ENCODE data around the gene HSD3B2. TPM values are rescaled to one million over a fixed set of nuclear protein-coding genes. Genes with fewer than 3 reads are reported as not detected.

The HSD3B2 gene
- total RNA-seq, 4 donors from 2014 or later, result not detected

DNA sequence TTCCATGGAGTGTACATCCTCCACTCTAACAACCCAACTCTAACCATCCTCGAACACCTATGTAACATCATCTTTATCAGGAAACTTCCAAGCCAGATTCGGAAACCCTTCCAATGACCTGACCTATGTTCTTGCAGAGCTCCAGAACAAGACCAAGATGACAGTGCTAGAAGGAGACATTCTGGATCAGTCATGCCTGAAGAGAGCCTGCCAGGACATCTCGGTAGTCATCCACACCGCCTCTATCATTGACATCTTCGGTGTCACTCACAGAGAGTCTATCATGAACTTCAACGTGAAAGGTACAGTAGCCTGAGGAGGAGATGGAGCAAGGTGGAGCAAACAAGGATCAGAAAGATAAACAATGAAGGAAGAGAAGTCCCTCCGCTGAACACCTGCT, 56.0 kb downstream of the HSD3B2 start:
- no peak for DNase-seq (ENCODE audit: low spot score in 2 of 2)
- no peak for TF ChIP-seq POLR2A (IDR thresholded peaks at IDR 0.05)
- TF ChIP-seq, protein P1, sequence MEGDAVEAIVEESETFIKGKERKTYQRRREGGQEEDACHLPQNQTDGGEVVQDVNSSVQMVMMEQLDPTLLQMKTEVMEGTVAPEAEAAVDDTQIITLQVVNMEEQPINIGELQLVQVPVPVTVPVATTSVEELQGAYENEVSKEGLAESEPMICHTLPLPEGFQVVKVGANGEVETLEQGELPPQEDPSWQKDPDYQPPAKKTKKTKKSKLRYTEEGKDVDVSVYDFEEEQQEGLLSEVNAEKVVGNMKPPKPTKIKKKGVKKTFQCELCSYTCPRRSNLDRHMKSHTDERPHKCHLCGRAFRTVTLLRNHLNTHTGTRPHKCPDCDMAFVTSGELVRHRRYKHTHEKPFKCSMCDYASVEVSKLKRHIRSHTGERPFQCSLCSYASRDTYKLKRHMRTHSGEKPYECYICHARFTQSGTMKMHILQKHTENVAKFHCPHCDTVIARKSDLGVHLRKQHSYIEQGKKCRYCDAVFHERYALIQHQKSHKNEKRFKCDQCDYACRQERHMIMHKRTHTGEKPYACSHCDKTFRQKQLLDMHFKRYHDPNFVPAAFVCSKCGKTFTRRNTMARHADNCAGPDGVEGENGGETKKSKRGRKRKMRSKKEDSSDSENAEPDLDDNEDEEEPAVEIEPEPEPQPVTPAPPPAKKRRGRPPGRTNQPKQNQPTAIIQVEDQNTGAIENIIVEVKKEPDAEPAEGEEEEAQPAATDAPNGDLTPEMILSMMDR (IDR thresholded peaks at IDR 0.05), result no peak
- 73 to 86% methylated on average over 7 of the region's 7 CpGs for WGBS, 2 donors

DNA sequence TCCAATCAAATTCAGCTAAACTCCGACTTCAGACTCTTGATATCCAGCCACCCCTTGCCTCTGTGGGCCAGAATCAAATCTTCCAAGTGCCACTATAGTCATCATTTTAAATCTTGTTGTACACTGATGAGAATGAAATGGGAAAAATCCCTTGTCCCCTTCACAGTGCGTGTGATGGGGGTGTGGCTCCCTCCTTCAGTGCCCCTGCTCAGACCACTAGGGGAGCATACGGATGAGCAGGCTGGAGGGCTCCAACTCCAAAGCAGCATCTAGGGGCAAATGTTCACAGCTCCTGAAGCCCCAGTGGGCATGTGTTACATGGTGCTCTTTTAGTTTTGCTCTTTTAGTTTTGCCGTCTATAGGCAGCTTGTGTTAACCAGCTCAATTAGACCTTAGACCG, 56.6 kb downstream of the HSD3B2 start:
- intact Hi-C loops (cut with DNase I; ENCODE audit: low total_unique reads), result no loop called here
- H3K4me3 ChIP-seq (ENCODE audit: low read depth, poor library complexity, severe bottlenecking), result no peak overlapping the region
- 74 to 75% methylated on average over 5 of the region's 5 CpGs for WGBS, 2 donors
- TF ChIP-seq, protein P1 (IDR thresholded peaks at IDR 0.05), result no peak
- TF ChIP-seq POLR2A (IDR thresholded peaks at IDR 0.05), result no peak
- DNase-seq (ENCODE audit: low spot score in 2 of 2), result no peak

More for the DNA sequence above, 56.0 kb downstream of the HSD3B2 start:
- intact Hi-C loops (cut with DNase I; ENCODE audit: low total_unique reads), result no loop called here
- no peak overlapping the region for H3K4me3 ChIP-seq (ENCODE audit: low read depth, poor library complexity, severe bottlenecking)

DNA sequence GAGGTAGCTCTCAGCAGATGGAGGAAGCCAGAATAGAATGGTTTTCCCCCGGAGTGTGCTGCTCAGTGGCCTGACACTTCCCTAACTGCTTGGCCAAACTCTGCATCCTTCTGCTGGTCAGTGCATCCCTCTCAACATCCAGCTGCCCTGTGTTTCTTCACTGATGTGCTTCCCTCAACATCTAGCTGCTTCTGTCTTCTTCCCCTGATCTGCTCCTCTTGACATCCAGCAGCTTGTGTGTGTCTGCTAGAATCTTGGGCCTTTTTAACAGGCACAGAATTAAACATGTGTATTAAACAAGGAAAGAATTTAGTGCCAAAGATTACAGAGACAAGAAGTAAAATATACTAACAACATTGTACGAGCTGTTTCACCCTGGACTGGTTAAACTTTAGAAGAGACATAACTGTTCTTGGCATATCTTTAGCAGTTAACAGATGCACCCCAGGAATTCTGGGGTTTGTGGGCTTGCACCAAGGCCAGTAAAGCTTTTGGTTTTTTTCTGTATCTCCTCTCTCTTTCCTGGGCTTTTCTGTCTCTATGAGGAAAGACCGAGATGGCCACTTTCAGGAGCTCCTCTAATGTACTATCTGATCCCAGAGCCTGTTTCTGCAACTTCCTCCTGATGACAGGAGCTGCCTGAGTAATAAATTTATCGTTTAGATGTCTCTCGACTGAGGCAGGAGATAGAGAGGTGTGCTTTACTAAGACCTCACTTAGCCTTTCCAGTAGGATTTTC, 57.3 kb downstream of the HSD3B2 start:
- WGBS, 2 donors, result 62 to 64% methylated on average over 5 of the region's 5 CpGs
- DNase-seq (ENCODE audit: low spot score in 2 of 2), result no peak
- H3K4me3 ChIP-seq (ENCODE audit: low read depth, poor library complexity, severe bottlenecking), result no peak overlapping the region
- intact Hi-C loops (cut with DNase I; ENCODE audit: low total_unique reads), result no loop called here
- TF ChIP-seq, protein P1 (IDR thresholded peaks at IDR 0.05), result no peak
- no peak for TF ChIP-seq POLR2A (IDR thresholded peaks at IDR 0.05)

Other genes with a start within 250 kb of the HSD3B2 start
- gene HAO2, start 46.4 kb upstream of the HSD3B2 start, total RNA-seq, result 1 to 10 TPM in 3 of 4 donors, under 1 TPM in 1; 0.30 to 7.0 (median 2.7) TPM
- 10 to 100 TPM in 1 of 4 donors, 1 to 10 TPM in 2, under 1 TPM in 1; 0.30 to 10.3 (median 1.6) TPM for gene HSD3B1, start 92.1 kb downstream of the HSD3B2 start, total RNA-seq
- gene ZNF697, start 233.1 kb downstream of the HSD3B2 start, total RNA-seq, result 1 to 10 TPM; 2.3 to 5.4 (median 3.6) TPM